Smooth muscle cell (in vitro differentiated cells): Measurements from ENCODE around the gene ALDH4A1. TPM values are rescaled to one million over a fixed set of nuclear protein-coding genes. Genes with fewer than 3 reads are reported as not detected.

Experiments used
- DNase-seq: peaks from one replicate; lab custom pipeline; 2025; ENCODE audit not compliant: unreplicated experiment; lab: John Stamatoyannopoulos, UW
- H2AFZ ChIP-seq: fragments of 200-600 bp; sonication (generic); 2 replicates; pipeline ENCODE4 v1.6.0; 2016; ENCODE audit warnings: antibody characterized with exemption, low read depth, mild to moderate bottlenecking
- H3F3A ChIP-seq: fragments of 200-600 bp; sonication (generic); 2 replicates; pipeline ENCODE4 v1.6.0; 2017; ENCODE audit warnings: antibody characterized with exemption, low read depth
- H3K27ac ChIP-seq: fragments of 200-600 bp; sonication (generic); 2 replicates; pipeline ENCODE4 v1.5.1; 2016; ENCODE audit warnings: low read depth, mild to moderate bottlenecking
- H3K27me3 ChIP-seq: fragments of 200-600 bp; sonication (generic); 2 replicates; pipeline ENCODE4 v1.6.1; 2016; ENCODE audit warnings: low read depth, mild to moderate bottlenecking
- H3K36me3 ChIP-seq: fragments of 200-600 bp; sonication (generic); 2 replicates; pipeline ENCODE4 v1.5.1; 2016; ENCODE audit warnings: low read depth
- H3K4me1 ChIP-seq: fragments of 200-600 bp; sonication (generic); 2 replicates; pipeline ENCODE4 v1.5.1; 2016; ENCODE audit warnings: low read depth
- H3K4me2 ChIP-seq: fragments of 200-600 bp; sonication (generic); 2 replicates; pipeline ENCODE4 v1.6.0; 2016; ENCODE audit warnings: mild to moderate bottlenecking
- H3K4me3 ChIP-seq: fragments of 200-600 bp; sonication (generic); 2 replicates; pipeline ENCODE4 v1.5.1; 2016; ENCODE audit warnings: mild to moderate bottlenecking
- H3K79me2 ChIP-seq: fragments of 200-600 bp; sonication (generic); 2 replicates; pipeline ENCODE4 v1.6.0; 2016; ENCODE audit warnings: low read depth, mild to moderate bottlenecking
- H3K9ac ChIP-seq: fragments of 200-600 bp; sonication (generic); 2 replicates; pipeline ENCODE4 v1.6.0; 2016; ENCODE audit warnings: low read depth
- H3K9me3 ChIP-seq: fragments of 200-600 bp; sonication (generic); replicated peaks from 2 replicates; pipeline ENCODE4 v1.5.1; 2016; ENCODE audit warnings: low read depth
- H4K20me1 ChIP-seq: fragments of 200-600 bp; sonication (generic); 2 replicates; pipeline ENCODE4 v1.6.0; 2016; ENCODE audit warnings: low read depth
- WGBS: methylation state at CpG from one replicate; pipeline ENCODE4 v1.1.7; 2016; ENCODE audit warnings: low lambda C conversion rate; 5-methylcytosine and 5-hydroxymethylcytosine counted together
- polyA plus RNA-seq: library from polyadenylated mRNA; unstranded; fragments of >200 nt; fragmentation: Nextera tagmentation; extraction: Ambion mirVana; gene quantifications from 2 replicates; pipeline ENCODE4 v1.2.1, GENCODE V29; 2016
- total RNA-seq: library from RNA; depleted of rRNA; stranded (reverse); fragments of >200 nt; gene quantifications from 2 replicates; pipeline ENCODE4 v1.2.3, GENCODE V29; 2014
- TF ChIP-seq, protein P1 (sequence below): fragments of 200-600 bp; sonication (generic); IDR thresholded peaks from 2 replicates; pipeline ENCODE4 v1.5.1; 2017; ENCODE audit warnings: borderline replicate concordance, mild to moderate bottlenecking, antibody characterized with exemption; ENCODE audit not compliant: insufficient read depth, poor library complexity, severe bottlenecking

The ALDH4A1 gene
- total and polyA plus RNA-seq, 2 experiments from 2014 or later: 4.8 to 7.2 TPM

DNA sequence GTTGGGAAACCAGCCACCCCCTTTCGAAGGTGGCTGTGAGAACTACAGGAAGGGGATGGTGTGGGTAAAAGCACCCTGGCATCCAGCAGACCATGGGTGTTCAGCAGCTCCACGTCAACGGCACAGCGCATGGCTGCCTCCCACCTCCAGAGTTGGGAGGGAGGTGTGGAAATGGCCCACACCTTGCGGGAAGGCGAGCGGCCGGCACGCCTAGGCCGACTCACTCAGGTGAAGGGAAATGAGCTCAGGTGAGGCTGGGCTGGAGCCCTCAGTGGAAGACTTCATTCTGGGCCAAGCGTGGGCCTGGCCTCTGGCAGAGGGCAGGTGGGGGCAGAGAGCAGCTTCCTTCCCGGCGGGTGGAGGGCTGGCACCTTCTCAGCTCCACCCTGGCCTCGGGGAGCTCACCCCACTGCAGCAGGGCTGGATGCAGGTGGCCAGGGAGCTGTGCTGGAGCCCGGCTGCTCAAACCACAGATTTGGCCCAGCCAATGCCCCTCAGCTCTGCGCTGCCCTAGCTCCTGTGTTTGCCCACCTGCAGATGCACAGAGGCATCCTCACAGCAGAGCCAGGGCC lies 24.8 kb upstream of the ALDH4A1 start:
- Histone ChIP-seq H3K9ac (peak overlapping the region; percentile 81), H3K79me2 (peaks cover 84% of the 10 kb centered on the region)

DNA sequence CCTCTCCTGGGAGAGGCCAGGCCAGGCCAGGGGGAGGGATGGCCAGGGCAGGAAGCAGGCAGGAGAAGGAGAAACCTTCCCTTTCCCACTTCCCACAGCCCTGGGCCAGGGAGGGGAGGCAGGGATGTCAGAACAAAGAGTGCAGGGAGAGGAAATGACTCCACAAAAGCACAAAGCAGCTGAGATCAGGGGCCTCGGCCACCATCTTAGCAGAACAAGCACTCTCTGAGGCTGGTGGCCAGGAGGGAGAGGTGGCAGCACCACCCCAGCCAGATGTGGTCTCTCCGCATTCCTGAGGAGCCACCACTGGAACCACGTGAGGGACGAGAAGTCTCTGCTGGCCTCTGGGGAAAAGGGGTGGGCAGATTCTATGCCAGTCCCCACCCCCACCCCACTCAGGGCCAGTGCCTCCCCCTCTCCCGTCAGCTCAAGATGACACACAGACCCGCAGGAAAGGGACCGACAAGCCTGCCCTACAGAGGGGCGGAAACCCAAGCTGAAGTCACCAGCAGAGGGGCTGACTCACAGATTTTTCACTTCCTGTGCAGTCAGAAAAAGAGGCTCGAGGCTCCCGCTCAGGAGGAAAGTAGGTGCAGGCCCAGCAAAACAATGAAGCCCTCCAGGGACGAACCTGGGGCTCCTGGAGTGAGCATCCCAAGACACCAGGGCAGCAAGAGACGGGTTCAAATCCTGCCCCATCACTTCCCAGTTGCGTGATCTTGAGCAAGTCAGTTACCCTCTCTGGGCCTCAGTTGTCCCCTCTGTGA lies 24.1 kb upstream of the ALDH4A1 start:
- Histone ChIP-seq H3K4me1 (peaks cover 38% of the 10 kb centered on the region), H3K4me3 (no peak overlapping the region), H3K27ac (peak overlapping the region; percentile 93), H3K36me3 (no peaks in the 10 kb centered on the region), H3K79me2 (peaks cover 80% of the 10 kb centered on the region), H3K27me3 (no peaks in the 10 kb centered on the region), H3F3A (peaks cover 23% of the 10 kb centered on the region), H3K9me3 (no peaks in the 10 kb centered on the region), H3K4me2 (peak overlapping the region; percentile 77), H2AFZ (no peak overlapping the region), H4K20me1 (peaks cover 41% of the 10 kb centered on the region), H3K9ac (peak overlapping the region; percentile 81)
- WGBS: 17% methylated on average over 12 of the region's 13 CpGs
- peak; percentile 58 for DNase-seq
- TF ChIP-seq, protein P1, sequence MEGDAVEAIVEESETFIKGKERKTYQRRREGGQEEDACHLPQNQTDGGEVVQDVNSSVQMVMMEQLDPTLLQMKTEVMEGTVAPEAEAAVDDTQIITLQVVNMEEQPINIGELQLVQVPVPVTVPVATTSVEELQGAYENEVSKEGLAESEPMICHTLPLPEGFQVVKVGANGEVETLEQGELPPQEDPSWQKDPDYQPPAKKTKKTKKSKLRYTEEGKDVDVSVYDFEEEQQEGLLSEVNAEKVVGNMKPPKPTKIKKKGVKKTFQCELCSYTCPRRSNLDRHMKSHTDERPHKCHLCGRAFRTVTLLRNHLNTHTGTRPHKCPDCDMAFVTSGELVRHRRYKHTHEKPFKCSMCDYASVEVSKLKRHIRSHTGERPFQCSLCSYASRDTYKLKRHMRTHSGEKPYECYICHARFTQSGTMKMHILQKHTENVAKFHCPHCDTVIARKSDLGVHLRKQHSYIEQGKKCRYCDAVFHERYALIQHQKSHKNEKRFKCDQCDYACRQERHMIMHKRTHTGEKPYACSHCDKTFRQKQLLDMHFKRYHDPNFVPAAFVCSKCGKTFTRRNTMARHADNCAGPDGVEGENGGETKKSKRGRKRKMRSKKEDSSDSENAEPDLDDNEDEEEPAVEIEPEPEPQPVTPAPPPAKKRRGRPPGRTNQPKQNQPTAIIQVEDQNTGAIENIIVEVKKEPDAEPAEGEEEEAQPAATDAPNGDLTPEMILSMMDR: no peak

More for the DNA sequence above, 24.8 kb upstream of the ALDH4A1 start:
- WGBS: 88% methylated on average over 16 of the region's 16 CpGs
- TF ChIP-seq, protein P1: no peak
- H2AFZ ChIP-seq: no peak overlapping the region
- no peak for DNase-seq
- peaks cover 35% of the 10 kb centered on the region for H3K4me1 ChIP-seq
- H3K4me2 ChIP-seq: peak overlapping the region; percentile 77
- peak overlapping the region; percentile 93 for H3K27ac ChIP-seq
- no peaks in the 10 kb centered on the region for H3K9me3 ChIP-seq
- H3K4me3 ChIP-seq: no peak overlapping the region
- H3F3A ChIP-seq: peaks cover 23% of the 10 kb centered on the region
- H4K20me1 ChIP-seq: peaks cover 41% of the 10 kb centered on the region
- no peaks in the 10 kb centered on the region for H3K36me3 ChIP-seq
- no peaks in the 10 kb centered on the region for H3K27me3 ChIP-seq

DNA sequence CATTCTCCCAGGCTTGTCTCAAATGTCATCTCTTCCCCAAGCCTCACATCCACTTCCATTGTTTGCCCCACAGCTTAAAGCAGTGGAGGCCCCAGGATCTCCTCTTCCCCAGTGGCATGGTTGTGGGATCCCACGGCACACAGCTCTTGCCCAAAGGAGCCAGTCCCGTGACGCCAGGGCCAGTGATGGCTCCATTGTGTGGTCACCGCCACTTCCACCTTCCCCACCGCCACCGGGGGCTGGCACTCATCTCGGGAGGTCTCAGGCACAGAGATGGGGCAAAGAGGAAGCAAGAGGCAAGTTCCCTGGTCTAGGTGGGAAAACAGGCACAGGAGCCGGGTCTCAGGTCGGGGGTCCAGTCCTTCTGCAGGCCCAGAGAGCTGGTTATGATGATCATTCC lies 22.9 kb upstream of the ALDH4A1 start:
- peaks cover 38% of the 10 kb centered on the region for H3K4me1 ChIP-seq
- 98% methylated on average over 9 of the region's 9 CpGs for WGBS

More for the DNA sequence above, 22.9 kb upstream of the ALDH4A1 start:
- H3K4me2 ChIP-seq: no peak overlapping the region
- TF ChIP-seq, protein P1: no peak
- no peak overlapping the region for H2AFZ ChIP-seq
- no peaks in the 10 kb centered on the region for H3K27me3 ChIP-seq
- peaks cover 41% of the 10 kb centered on the region for H4K20me1 ChIP-seq
- H3K4me3 ChIP-seq: no peak overlapping the region
- no peak for DNase-seq
- peak overlapping the region; percentile 85 for H3K27ac ChIP-seq
- H3F3A ChIP-seq: peaks cover 23% of the 10 kb centered on the region
- H3K36me3 ChIP-seq: no peaks in the 10 kb centered on the region
- no peaks in the 10 kb centered on the region for H3K9me3 ChIP-seq
- peaks cover 80% of the 10 kb centered on the region for H3K79me2 ChIP-seq
- H3K9ac ChIP-seq: no peak overlapping the region
